GM18870 (cell line): ENCODE measurements around the gene APOL6.

Experiments used
- ATAC-seq: cut with Tn5 transposase; IDR thresholded peaks from one replicate; pipeline ENCODE4 v1.9.1; 2021; ENCODE audit warnings: moderate library complexity; ENCODE audit not compliant: unreplicated experiment

The APOL6 gene

GRCh38 chr22:35711336-35711735 lies 63.1 kb downstream of the APOL6 start:
- no peak for ATAC-seq

- ATAC-seq, result no peak
These were observed 64.4 kb downstream of the APOL6 start for GRCh38 chr22:35712672-35713071.

- ATAC-seq, result no peak
These were observed 69.3 kb downstream of the APOL6 start, which contains the start of gene APOL5 for GRCh38 chr22:35717572-35717971. APOL5 (plus strand) TSS chr22:35717872; CDS start chr22:35717872, 0 bp downstream.
